VCaP (cell line): ENCODE data around the gene ARHGEF40.

Experiments
- H3K27ac ChIP-seq: fragments of 450-650 bp; 2 replicates; pipeline ENCODE4 v1.5.1; 2017
- CTCF ChIP-seq: fragments of 450-650 bp; conservative IDR thresholded peaks from 2 replicates; pipeline ENCODE4 v1.5.1; 2017; ENCODE audit warnings: mild to moderate bottlenecking, moderate library complexity

The ARHGEF40 gene

GRCh38 chr14:21078726-21079125 is 8.6 kb downstream of the ARHGEF40 start:
- TF ChIP-seq CTCF: no peak
- no peak overlapping the region for H3K27ac ChIP-seq

GRCh38 chr14:21081521-21082142 is 11.5 kb downstream of the ARHGEF40 start:
- no peak for TF ChIP-seq CTCF
- no peak overlapping the region for H3K27ac ChIP-seq

GRCh38 chr14:21083565-21084325 is 13.6 kb downstream of the ARHGEF40 start:
- no peak overlapping the region for H3K27ac ChIP-seq
- no peak for TF ChIP-seq CTCF

GRCh38 chr14:21084396-21084795 is 14.3 kb downstream of the ARHGEF40 start:
- no peak overlapping the region for H3K27ac ChIP-seq
- TF ChIP-seq CTCF: no peak

GRCh38 chr14:21084998-21085853 is 15.1 kb downstream of the ARHGEF40 start:
- TF ChIP-seq CTCF: no peak
- no peak overlapping the region for H3K27ac ChIP-seq

GRCh38 chr14:21086908-21087293 is 16.8 kb downstream of the ARHGEF40 start:
- TF ChIP-seq CTCF: no peak
- H3K27ac ChIP-seq: no peak overlapping the region
